NCI-H1105 treated with DMSO at 0.1 percent for 48 hours (cell line): ENCODE data around the gene HIP1.
"Not testable (repeated sequence)": the region's sequence is repeated elsewhere in the genome, so short reads cannot be mapped to it uniquely, and the experiment has no call there.

ENCODE experiments used
- DNase-seq: peaks from one replicate; lab custom pipeline; 2025; lab: John Stamatoyannopoulos, UW

HIP1 gene

DNA sequence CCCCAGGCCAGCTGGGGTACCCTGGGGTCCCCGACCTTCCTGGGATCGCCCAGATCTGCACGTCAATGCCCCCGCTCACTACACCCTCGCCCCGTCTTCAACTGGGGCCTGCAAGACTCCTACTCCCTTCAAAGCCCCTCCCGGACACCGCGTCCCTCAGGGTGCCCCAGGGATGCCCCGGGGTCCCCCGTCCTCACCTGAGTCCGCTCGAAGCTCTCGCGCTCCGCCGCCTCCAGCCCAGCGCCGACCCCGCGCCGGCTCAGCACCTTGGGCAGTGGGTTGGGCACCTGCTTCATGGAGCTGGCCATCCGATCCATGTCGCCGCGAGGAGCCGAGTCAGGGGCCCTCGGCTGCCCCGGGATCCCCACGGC, at the start of gene HIP1:
Gene HIP1 (minus strand): TSS at position 338 of the 371 bp plus-strand sequence. CDS start 21 bp downstream, at position 317.
- DNase-seq, result no peak

DNA sequence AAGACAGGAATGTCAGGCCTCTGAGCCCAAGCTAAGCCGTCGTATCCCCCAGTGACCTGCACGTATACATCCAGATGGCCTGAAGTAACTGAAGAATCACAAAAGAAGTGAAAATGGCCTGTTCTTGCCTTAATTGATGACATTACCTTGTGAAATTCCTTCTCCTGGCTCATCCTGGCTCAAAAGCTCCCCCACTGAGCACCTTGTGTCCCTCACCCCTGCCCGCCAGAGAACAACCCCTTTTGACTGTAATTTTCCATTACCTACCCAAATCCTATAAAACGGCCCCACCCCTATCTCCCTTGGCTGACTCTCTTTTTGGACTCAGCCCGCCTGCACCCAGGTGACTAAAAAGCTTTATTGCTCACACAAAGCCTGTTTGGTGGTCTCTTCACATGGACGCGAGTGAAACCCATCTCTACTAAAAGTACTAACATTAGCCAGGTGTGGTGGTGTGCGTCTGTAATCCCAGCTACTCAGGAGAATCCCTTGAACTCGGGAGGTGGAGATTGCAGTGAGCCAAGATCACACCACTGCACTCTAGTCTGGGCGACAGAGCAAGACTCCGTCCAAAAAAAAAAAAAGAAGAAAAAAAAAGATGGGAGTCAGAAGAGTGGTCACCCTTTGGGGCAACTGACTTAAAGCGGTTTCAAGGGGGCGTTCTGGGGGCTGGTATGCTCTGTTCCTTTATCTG, 49.6 kb upstream of the HIP1 start:
- DNase-seq, result not testable (repeated sequence)

DNA sequence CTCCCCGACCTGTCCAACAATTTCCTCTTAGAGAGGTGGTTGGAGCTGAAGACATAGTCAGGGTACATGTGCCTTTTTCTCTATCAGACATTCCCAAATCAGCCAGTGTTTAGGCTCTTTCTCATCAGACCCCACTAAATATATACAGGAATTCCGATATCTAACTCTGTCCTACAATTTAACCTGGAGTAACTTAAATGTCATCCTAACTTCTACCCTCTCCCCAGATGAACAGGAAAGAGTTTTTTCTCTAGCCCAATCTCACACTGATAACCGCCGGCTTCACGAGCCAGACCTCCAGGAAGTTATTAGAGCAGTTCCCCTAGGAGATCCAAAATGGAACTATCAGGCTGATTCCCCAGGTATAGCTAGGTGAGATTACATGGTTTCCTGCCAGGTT, 44.3 kb upstream of the HIP1 start:
- not testable (repeated sequence) for DNase-seq

DNA sequence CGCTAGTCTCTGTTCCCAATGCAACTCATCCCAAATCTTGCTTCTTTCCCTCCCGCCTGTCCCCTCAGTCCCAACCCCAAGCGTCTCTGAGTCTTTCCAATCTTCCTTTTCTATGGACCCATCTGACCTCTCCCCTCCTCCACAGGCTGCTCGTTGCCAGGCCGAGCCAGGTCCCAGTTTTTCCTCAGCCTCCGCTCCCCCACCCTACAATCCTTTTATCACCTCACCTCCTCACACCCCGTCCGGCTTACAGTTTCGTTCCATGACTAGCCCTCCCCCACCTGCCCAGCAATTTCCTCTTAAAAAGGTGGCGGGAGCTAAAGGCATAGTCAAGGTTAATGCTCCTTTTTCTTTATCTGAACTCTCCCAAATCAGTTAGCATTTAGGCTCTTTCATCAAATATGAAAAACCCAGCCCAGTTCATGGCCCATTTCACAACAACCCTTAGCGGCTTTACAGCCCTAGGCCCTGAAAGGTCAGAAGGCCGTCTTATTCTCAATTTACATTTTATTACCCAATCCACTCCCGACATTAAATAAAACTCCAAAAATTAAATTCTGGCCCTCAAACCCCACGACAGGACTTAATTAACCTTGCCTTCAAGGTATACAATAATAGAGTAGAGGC, 42.0 kb upstream of the HIP1 start:
- not testable (repeated sequence) for DNase-seq

DNA sequence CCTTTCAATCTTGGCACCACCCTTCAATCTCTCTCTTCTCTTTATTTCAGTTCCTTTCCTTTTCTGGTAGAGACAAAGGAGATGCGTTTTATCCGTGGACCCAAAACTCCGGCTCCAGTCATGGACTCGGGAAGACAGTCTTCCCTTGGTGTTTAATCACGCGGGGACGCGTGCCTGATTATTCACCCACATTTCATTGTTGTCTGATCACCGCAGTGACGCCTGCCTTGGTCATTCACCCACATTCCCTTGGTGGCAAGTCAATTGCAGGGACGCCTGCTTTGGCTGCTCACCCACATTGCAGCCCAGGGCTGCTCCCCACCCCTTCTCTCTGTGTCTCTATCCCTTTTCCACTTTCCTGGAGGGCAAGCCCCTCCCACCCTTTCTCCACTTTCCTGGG, 40.8 kb upstream of the HIP1 start:
- DNase-seq, result not testable (repeated sequence)

DNA sequence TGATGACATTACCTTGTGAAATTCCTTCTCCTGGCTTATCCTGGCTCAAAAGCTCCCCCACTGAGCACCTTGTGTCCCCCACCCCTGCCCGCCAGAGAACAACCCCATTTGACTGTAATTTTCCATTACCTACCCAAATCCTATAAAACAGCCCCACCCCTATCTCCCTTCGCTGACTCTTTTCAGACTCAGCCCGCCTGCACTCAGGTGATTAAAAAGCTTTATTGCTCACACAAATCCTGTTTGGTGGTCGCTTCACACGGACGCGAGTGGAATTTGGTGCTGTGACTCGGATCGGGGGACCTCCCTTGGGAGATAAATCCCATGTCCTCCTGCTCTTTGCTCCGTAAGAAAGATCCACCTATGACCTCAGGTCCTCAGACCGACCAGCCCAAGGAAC, 40.3 kb upstream of the HIP1 start:
- DNase-seq, result not testable (repeated sequence)

DNA sequence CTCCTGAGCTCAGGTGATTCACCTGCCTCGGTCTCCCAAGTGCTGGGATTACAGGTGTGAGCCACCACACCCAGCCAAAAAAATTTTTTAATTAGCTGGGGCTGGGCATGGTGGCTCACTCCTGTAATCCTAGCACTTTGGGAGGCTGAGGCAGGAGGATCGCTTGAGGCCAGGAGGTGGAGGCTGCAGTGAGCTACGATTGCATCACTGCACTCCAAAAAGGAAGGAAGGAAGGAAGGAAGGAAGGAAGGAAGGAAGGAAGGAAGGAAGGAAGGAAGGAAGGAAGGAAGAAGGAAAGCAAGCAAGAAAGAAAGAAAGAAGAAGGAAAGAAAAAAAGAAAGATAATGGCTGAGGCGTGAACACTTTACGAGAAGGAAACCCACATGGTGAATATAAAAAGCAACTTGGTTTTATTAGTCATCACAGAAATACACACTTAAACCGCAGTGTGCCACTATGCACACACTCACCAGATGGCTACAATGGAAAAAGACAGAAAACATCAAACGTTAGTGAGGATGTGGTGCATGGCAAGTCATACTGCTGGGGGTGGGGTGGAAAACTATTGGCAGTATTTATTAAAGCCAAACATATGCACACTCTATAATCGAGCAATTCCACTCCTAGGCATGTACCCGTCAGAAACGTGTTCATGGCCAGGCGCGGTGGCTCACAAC, 37.7 kb upstream of the HIP1 start:
- DNase-seq, result no peak

DNA sequence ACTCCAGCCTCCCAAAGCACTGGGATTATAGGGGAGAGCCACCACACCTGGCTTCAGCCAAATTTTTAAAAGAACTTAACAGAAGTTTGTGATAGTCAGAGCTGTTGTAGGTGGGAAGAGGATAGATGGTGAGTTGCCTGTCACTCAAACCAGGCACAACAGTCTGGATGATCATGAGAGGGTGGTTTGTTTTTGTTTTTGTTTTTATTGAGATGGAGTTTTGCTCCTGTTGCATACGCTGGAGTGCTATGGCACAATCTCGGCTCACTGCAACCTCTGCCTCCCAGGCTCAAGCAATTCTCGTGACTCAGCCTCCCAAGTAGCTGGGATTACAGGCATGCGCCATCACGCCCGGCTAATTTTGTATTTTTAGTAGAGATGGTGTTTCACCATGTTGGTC, 35.2 kb upstream of the HIP1 start:
- not testable (repeated sequence) for DNase-seq

DNA sequence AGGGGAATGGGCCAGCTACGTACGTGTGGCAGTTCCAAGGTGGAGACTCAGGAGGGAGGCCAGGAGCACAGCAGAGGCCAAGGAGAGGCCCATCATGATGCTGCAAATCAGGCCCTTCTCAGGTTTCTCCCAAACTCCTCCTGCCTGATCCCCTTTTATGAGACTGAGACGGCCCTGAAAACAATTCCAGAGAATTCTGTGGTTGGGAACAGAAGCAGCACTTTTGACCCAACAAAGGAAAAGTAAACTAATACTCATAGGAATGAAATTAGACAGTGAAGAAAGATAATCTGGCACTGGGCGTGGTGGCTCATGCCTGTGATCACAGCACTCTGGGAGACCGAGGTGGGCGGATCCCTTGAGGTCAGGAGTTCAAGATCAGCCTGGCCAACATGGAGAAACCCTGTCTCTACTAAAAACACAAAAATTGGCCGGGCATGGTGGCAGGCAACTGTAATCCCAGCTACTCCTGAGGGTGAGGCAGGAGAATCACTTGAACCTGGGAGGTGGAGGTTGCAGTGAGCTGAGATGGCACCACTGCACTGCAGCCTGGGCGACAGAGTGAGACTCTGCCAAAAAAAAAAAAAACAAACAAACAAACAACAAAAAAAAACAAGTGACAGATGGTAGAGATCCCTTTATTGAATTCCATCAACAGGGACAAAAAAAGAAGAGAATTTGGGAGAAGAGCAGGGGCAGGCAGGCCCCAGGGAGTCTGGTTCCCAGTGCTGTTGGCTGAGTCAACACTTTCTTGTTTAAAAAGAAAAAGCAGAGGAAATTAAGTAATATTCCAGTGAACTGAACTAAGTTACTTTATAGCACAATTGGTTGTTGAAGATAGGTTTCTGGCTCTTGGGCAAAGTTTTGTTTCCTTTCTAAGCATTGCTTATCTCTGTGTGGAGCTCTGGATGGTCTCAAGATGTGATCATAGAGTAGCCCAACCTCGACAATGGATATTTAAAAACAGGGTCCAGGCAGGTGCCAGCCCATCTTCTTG, 33.6 kb upstream of the HIP1 start, which contains the start of gene CCL26:
Gene CCL26 (minus strand): TSS at position 131 of the 997 bp plus-strand sequence. CDS start 35 bp downstream, at position 96.
- DNase-seq, result no peak

DNA sequence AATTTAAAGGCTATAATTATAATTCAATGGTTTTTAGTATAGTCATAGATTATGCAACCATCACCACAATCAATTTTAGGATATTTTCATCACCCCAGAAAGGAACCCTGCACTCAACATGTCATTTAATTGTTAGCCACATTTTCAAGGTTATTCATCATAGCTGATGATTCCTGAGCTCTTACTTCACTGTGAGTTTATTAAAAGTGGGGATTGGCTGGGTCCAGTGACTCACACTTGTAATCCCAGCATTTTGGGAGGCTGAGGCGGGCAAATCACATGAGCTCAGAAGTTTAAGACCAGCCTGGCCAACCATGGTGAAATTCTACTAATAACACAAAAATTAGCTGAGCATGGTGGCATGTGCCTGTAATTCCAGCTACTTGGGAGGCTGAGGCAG, 32.5 kb upstream of the HIP1 start:
- no peak for DNase-seq

DNA sequence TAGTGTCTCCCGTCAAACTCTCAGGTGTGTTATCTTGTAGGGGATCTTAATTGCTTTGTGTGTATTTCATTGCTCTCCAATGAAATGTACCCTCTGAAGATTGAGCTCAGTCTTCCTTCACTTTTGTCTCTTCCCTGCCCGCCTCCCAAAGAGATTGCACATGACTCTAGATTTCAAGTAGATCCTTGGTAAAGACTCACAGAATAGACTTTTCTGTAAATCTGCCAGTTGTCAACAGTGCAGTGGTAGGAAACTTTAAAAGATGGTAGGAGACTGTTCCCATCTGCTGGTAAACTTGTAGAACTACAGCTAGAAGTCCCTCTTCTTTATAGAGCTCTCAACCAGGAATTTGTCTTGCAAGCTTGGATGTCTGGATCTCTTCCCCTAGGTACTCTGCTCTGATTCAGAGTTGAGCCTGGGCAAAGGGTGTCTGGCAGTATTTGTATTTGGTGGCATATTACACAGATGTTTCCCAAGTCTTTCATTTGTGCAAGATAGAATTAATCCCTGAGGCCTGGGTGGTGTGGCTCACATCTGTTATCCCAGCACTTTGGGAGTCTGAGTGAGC, 23.7 kb upstream of the HIP1 start:
- DNase-seq, result peak; percentile 72

DNA sequence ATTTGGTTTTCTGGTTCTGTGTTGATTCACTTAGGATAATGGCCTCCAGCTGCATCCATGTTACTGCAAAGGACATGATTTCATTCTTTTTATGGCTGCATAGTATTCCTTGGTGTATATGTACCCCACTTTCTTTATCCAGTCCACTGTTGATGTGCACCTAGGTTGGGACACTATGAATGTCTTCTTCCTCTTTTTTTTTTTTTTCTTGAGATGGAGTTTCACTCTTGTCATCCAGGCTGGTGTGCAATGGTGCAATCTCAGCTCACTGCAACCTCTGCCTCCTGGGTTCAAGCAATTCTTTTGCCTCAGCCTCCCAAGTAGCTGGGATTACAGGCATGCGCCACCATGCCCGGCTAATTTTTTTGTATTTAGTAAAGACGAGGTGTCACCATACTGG, 23.1 kb upstream of the HIP1 start:
- not testable (repeated sequence) for DNase-seq

DNA sequence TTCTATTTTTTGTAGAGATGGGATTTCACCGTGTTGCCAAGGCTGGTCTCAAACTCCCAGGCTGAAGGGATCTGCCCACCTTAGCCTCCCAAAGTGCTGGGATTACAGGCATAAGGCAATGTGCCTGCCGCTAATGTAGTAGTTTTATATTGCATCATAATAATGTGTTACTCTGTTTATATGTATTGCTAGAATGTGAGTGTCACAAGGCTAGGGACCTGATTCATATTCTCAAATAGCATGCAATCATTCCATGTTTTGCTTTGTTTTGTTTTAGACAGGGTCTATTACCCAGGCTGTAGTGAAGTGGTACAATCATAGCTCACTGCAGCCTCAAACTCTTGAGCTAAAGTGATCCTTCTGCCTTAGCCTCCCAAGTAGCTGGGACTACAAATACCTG, 19.8 kb upstream of the HIP1 start:
- no peak for DNase-seq

DNA sequence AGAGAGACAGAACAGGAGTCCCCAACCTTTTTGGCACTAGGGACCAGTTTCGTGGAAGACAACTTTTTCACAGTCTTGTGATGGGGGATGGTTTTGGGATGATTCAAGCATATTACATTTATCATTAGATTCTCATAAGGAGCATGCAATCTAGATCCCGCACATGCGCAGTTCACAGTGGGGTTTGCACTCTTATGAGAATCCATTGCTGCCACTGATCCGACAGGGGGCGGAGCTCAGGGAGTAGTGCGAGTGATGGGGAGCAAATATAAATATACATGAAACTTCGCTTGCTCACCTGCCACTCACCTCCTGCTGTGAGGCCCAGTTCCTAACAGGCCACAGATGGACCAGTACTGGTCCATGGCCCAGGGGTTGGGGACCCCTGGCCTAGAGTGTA, 19.1 kb upstream of the HIP1 start:
- DNase-seq, result no peak

DNA sequence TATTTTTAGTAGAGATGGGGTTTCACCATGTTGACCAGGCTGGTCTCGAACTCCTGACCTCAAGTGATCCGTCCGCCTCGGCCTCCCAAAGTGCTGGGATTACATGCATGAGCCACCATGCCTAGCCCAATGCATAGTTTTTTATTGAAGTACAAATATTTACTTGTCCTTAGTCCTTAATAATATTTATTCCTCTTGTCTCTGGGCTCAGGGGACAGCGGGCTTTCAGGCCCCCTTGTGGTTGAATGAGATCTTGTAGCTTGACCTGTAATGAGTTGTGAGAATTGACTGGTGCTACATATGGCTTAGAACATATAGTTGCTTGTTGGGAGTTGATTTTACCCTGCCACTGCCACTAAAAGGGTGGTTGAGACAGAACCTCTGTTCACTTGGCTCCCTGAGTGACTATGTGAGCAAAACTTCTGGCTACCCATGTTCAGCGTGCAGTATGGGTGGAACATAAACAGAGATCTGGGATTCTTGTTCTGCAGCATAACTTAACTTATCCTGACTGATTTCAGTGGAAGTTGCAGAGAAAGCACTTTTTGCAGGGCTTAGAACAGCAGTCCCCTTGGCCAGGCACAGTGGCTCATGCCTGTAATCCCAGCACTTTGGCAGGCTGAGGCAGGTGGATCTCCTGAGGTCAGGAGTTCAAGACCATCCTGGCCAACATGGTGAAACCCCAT, 18.4 kb upstream of the HIP1 start:
- peak; percentile 1 for DNase-seq

DNA sequence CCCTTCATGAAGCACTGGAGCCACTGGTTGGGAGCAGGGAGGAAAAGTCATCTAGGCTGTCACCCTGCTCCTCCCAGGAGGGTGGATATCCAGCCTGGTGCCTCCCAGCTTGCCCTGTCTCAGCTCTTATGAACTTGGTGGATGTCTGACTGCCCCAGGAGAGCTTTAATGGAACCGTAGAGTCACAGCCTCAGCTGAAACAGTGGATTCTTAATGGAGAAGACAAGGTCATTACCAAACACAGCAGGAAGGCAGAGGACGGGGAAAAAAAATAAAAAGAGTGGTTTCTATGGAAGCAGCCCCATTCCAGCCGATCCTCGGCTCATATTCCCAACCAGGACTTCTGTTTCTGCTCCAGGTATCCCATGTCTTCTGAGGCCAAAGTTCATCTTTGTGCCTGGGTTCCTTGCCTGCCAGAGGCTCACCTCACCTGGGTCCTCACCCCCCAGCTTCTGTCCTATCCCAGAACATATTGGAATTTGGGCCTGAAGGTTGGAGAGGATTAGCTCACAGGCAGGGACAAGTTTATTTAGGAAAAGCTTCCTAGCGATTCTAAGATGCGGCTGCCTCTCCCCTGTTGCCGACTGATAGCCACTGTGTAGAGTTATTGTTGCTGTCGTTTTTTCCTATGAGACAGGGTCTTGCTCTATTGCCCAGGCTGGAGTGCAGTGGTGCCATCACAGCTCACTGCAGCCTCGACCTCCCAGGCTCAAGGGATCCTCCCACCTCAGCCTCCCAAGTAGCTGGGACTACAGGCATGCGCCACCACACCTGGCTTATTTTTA, 17.7 kb upstream of the HIP1 start:
- no peak for DNase-seq

DNA sequence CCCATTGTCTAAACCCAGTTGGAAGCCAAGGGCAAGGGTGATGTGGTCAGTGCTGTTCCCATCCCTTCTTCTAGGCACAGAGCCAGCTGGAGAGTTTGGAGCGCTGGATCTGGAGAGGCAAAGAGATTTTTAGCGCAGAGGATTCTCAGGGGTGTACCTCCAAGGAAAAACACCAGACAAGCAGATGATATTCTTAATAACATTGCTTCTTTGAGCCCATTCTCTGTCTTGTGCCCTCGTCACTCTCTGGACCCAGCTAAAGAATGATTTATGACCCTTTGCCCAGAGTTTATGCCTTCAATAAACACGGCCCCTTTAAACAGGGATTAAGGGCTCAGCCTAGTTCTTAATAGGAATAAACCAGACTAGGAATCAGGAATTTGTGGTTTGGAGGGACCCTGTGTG, 4.7 kb upstream of the HIP1 start:
- DNase-seq, result no peak

DNA sequence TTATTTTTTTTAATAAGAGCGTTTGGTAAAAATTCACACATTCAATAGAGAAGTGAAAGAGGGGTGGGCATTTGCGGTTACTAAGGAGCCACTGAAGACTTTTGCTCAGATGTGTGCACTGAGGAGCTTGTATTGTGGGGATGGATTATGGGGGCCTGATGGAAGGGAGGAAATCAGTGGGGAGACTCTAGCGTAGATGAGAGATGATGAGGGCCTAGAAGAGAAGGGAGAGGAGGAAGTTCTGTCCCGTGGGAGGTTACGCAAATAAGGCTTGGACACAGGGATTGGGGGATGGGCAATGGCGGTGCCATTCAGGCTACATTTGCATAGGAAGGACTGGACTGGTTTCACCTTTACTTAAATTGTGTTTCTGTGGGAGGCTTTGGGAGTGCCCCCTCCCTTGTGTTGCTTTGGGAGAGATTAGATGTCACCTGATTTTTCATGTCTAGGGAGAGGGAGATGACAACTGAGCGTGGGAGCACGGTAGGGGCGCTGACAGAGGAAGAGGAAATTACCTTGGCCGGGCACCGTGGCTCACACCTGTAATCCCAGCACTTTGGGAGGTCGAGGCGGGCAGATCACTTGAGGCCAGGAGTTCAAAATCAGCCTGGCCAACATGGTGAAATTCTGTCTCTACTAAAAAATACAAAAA, 2.2 kb upstream of the HIP1 start:
- DNase-seq, result no peak

DNA sequence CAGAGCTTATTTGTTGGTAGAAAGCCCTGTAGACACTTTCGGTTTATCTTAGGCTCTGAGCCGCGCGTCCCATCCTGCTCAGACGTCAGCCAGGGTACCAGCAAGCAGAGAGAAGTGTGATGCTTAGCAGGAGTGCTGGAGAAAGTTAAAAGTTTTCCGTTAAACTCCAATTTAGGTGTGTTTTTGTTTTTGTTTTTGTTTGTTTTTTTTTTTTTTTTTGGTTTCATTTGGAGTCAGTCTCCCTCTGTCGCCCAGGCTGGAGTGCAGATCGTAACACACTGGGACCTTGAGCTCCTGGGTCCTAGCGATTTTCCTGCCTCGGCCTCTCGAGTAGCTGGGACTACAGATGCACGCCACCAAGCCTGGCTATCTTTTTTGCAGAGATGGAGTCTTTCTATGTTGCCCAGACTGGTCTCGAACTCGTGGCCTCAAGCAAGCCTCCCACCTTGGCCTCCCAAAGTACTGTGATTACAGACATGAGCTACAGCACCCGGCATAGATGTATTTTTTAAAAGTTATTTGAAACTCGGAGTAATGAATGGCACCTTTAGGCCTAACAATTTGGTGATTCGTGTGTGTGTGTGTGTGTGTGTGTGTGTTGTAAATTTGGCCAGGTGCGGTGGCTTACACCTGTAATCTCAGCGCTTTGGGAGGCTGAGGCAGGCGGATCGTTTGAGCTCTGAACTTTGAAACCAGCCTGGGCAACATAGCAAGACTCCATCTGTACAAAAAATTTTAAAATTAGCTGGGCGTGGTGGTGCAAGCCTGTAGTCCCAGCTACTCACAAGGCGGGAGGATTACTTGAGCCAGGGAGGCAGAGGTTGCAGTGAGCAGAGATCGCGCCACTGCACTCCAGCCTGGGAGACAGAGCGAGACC, 1.3 kb upstream of the HIP1 start:
- no peak for DNase-seq
